ENCODE results near the gene OR2L5.

Gene OR2L5

DNA sequence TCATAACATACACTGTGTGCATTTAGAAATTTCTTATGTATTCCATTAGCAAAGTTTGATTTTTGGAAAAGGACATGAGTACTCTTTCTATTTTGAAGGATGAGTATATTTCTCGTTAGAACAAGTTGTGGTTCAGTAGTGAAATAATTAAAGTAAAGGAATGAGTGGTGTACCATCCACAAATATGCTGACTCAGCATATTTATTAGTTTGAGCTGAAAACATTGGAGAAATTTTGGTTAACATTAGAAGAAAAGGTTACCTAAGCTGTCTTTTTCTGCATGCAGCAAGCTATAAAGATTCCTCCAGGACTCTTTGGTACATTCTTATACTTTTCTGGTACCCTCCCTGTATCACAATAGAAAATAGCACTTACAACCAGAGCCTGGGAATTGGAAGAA lies 5.7 kb upstream of the OR2L5 start:
- TF ChIP-seq, protein P1, sequence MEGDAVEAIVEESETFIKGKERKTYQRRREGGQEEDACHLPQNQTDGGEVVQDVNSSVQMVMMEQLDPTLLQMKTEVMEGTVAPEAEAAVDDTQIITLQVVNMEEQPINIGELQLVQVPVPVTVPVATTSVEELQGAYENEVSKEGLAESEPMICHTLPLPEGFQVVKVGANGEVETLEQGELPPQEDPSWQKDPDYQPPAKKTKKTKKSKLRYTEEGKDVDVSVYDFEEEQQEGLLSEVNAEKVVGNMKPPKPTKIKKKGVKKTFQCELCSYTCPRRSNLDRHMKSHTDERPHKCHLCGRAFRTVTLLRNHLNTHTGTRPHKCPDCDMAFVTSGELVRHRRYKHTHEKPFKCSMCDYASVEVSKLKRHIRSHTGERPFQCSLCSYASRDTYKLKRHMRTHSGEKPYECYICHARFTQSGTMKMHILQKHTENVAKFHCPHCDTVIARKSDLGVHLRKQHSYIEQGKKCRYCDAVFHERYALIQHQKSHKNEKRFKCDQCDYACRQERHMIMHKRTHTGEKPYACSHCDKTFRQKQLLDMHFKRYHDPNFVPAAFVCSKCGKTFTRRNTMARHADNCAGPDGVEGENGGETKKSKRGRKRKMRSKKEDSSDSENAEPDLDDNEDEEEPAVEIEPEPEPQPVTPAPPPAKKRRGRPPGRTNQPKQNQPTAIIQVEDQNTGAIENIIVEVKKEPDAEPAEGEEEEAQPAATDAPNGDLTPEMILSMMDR (IDR thresholded peaks at IDR 0.05; ENCODE audit: low read depth, low read length, missing control alignments): no peak
- DNase-seq (ENCODE audit: low read depth): no peak
- H3K4me3 ChIP-seq (ENCODE audit: low read depth, low read length): no peak overlapping the region
- in situ Hi-C loops (cut with HindIII; ENCODE audit: low sequenced_read_pairs): no loop called here

DNA sequence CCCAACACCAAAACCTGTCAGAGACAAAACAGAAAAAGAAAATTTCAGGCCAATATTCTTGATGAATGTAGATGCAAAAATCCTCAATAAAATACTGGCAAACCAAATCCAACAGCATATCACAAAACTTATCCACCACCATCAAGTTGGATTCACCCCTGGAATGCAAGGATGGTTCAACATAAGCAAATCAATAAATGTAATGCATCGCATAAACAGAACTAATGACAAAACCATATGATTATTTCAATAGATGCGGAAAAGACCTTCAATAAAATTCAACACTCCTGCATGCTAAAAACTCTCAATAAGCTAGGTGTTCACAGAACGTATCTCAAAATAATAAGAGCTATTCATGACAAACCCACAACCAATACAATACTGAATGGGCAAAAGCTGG lies 3.8 kb upstream of the OR2L5 start:
- DNase-seq (ENCODE audit: low read depth): no peak
- H3K4me3 ChIP-seq (ENCODE audit: low read depth, low read length): no peak overlapping the region
- in situ Hi-C loops (cut with HindIII; ENCODE audit: low sequenced_read_pairs): no loop called here
- TF ChIP-seq, protein P1 (IDR thresholded peaks at IDR 0.05; ENCODE audit: low read depth, low read length, missing control alignments): no peak

DNA sequence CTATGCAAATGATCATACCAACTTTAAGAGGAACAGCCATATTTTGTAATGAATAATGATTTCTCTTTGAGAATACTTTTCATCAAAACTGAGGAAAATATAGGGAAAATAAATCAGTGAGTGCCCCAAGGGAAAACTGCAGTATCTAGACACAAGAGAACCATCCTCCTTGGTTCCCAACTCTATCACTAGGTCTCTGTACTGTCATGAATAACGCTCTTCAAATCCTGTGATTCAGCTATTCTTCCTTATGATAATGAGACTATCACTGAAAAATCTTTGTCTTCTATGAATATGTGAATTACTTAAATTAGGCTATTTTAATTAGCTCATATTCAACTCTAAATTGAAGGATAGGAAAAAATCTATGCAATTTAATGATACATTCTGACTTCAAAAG lies 2.3 kb downstream of the OR2L5 start:
- H3K4me3 ChIP-seq (ENCODE audit: low read depth, low read length): no peak overlapping the region
- in situ Hi-C loops (cut with HindIII; ENCODE audit: low sequenced_read_pairs): no loop called here
- TF ChIP-seq, protein P1 (IDR thresholded peaks at IDR 0.05; ENCODE audit: low read depth, low read length, missing control alignments): no peak
- no peak for DNase-seq (ENCODE audit: low read depth)

DNA sequence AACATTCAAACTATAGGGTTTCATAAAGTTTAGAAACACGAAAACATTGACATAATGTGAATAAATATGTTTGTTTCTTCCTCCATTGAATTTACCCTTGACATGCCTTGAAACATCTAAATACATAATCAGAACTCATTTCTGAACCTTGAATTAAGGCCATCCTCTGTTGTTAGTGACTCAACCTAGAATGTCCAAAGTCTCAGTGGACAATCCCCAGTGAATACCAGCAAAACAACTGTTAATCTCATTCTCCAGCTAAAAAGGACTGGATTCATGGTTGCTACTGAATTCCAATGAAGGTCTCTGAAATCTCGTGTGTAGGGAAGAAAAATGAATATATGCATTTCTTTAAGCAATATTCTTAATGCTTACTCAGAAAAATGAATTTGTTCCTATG lies 16.3 kb downstream of the OR2L5 start, which contains the start of gene OR2L2:
Gene OR2L2, plus strand, starts transcription at position 301 of the 400 bp plus-strand sequence. CDS start 8,198 bp downstream, outside the sequence.
- H3K4me3 ChIP-seq (ENCODE audit: low read depth, low read length): no peak within 1 kb of the TSS
- TF ChIP-seq, protein P1 (IDR thresholded peaks at IDR 0.05; ENCODE audit: low read depth, low read length, missing control alignments): no peak
- DNase-seq (ENCODE audit: low read depth): no peak
- in situ Hi-C loops (cut with HindIII; ENCODE audit: low sequenced_read_pairs): no loop called here

DNA sequence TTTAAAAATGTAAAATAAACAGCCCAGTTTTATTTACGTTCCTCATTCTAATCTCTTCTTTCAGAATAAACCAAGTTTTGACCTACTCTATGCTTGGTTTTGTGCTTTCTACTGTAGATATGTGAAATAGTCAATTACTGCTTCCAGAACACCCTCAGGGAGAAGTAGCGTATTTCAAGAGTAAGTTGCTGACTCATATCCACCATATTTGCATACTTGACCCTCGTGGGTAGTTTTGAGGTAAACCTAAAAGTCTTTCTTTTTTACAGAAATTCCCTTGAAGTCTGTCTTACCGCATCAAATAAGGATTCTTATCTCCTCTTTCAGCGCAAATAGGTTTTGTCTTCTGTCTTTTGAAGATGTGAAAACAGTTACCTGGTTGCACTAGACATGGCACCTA lies 31.7 kb downstream of the OR2L5 start:
- in situ Hi-C loops (cut with HindIII; ENCODE audit: low sequenced_read_pairs): no loop called here
- DNase-seq (ENCODE audit: low read depth): no peak
- TF ChIP-seq, protein P1 (IDR thresholded peaks at IDR 0.05; ENCODE audit: low read depth, low read length, missing control alignments): no peak
- no peak overlapping the region for H3K4me3 ChIP-seq (ENCODE audit: low read depth, low read length)

DNA sequence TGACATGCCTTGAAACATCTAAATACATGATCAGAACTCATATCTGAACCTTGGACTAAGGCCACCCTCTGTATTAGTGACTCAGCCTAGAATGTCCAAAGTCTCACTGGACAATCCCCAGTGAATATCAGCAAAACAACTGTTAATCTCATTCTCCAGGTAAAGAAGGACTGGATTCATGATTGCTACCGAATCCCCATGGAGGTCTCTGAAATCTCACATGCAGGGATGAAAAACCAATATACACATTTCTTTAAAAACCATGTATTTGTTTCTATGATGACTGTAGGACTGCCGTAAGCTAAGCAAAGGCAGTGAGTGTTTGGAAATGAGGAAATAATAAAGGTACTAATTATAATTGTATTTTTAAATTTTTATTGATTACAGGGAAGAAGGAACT lies 33.1 kb downstream of the OR2L5 start, which contains the start of gene OR2L3:
Gene OR2L3, plus strand, starts transcription at position 301 of the 400 bp plus-strand sequence. CDS start 13,846 bp downstream, outside the sequence.
- H3K4me3 ChIP-seq (ENCODE audit: low read depth, low read length): no peak within 1 kb of the TSS

More for the DNA sequence above, 33.1 kb downstream of the OR2L5 start, which contains the start of gene OR2L3:
- in situ Hi-C loops (cut with HindIII; ENCODE audit: low sequenced_read_pairs): no loop called here
- DNase-seq (ENCODE audit: low read depth): no peak
- TF ChIP-seq, protein P1 (IDR thresholded peaks at IDR 0.05; ENCODE audit: low read depth, low read length, missing control alignments): no peak

Measured in astrocyte of the cerebellum (primary cell).